HUDEP-2 (cell line): ENCODE measurements around the gene MYO10.
"Not testable (repeated sequence)": the region's sequence is repeated elsewhere in the genome, so short reads cannot be mapped to it uniquely, and the experiment has no call there.

ENCODE experiments used
- DNase-seq, 76 experiments: peaks; one replicate each; lab custom pipeline; 2025; ENCODE audit not compliant: unreplicated experiment in 76 of 76; lab: John Stamatoyannopoulos, UW

MYO10 gene

DNA sequence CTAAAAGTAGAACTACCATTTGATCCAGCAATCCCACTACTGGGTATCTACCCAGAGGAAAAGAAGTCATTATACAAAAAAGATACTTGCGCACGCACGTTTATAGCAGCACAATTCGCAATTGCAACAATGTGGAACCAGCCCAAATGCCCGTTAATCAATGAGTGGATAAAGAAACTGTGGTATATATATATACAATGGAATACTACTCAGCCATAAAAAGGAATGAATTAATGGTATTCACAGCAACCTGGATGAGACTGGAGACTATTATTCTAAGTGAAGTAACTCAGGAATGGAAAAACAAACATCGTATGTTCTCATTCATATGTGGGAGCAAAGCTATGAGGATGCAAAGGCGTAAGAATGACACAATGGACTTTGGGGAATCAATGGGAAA lies 104.8 kb downstream of the MYO10 start:
- not testable (repeated sequence) for DNase-seq

- no peak for DNase-seq
These were observed 108.3 kb downstream of the MYO10 start for GRCh38 chr5:16827755-16828154.

DNA sequence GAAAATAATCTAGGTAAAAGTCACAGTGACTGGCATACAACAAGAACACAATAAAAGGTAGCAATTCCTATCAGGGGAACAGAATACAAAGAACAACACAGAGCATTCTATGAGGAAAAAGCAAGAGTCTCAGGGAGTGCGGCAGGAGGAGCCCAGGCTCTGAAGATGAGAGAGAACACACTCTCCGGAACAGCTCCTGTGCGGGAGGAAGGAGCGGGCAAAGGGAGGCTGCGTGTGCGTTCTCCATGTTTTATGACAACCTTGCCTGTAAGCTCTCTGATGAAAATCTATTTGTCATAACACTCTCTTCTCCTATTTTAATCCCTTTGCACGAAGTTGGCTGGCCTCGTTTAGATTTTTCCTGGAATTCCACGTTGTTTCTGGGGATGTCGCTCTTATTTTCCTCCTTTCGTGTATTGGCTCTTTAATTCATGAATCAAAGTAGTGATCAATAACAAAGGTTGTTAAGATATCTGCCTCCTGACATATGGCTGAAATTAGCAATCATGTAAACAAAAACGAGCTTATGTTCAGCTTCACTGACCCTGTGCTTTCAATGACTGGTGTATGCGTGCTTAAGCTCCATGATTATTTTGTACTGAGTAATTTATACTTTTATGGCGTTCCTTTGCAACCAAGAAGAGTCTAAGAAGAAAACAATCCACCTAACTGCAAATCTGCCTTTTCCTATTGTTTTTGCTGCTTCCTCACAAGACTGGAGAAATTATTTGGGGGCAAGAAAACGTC lies 109.5 kb downstream of the MYO10 start:
- no peak for DNase-seq

DNA sequence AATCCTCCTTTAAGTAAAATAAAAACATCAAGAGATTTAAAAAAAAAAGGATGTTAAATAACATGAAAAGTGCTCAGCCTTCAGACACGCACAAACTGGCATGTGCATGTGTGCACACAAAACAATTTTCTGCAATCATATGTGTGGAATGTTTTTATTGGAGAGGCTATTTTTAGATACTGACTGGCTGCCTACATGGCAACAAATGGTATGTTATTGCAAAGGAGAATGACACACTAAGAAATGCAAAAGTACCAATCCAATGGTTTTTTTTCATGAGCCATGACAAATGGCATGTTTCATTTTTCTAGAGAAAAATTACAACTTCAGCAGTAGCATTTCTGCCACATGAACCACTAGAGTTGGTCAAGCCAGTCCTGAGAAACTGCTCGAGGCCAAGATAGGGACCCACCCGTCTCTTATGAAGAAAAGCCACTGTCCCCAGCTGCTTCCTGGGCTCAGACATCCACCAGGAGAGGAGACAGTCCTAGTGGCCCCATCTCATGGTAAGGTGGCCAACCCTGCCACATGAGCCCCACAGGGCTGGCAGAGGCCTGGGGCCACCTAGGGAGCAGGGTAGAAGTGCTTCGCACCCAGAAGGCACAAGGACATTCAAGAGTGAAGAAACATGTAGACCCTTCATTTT lies 116.4 kb downstream of the MYO10 start:
- DNase-seq: no peak

- no peak for DNase-seq
These were observed 120.7 kb downstream of the MYO10 start for GRCh38 chr5:16815432-16815831.

GRCh38 chr5:16812911-16813310 lies 123.2 kb downstream of the MYO10 start:
- no peak for DNase-seq

DNA sequence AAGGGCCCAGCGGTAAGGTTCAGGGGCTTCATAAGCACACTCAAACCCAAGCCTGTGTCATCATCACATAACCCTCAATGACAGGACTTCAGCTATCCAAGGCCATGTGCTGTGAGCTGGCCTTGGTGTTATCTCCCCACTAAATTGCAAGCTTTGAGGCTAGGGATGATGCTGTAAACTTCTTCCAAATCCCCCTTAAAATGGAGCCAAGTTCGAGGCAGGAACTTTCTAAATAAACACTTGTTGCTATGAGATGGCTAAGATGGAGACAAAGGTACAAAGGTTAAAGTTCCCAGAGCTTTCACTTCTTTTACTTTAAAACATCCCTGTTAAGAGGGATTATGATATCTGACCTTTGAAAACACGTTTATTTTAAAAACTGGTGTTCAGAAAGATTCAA lies 123.6 kb downstream of the MYO10 start:
- no peak for DNase-seq

DNA sequence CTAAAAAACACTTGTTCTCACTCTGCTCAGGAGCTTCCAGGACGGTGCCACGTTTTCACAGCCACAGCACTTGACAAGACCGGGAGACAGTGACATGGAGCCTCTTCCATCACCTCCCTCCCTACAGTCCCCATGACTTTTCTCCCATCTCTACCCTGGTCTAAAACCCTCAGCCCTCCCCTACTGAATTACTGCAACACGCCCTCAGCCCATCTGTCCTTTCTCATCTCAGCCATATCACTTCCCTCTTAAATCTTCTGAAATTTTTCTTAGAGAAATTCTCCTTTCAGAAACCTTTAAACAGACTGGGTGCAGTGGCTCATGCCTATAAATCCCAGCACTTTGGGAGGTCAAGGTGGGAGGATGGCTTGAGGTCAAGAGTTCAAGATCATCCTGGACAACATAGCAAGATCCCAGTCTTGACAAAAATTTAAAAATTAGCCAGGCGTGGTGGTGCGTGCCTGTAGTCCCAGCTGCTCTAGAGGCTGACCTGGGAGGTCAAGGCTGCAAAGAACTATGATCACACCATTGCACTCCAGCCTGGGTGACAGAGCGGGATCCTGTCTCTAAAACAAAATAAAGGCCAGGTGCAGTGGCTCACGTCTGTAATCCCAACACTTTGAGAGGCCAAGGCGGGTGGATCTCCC lies 125.8 kb downstream of the MYO10 start:
- DNase-seq: no peak

GRCh38 chr5:16809395-16810207 lies 126.5 kb downstream of the MYO10 start:
- DNase-seq: no peak

GRCh38 chr5:16809010-16809394 lies 127.1 kb downstream of the MYO10 start:
- no peak for DNase-seq

DNA sequence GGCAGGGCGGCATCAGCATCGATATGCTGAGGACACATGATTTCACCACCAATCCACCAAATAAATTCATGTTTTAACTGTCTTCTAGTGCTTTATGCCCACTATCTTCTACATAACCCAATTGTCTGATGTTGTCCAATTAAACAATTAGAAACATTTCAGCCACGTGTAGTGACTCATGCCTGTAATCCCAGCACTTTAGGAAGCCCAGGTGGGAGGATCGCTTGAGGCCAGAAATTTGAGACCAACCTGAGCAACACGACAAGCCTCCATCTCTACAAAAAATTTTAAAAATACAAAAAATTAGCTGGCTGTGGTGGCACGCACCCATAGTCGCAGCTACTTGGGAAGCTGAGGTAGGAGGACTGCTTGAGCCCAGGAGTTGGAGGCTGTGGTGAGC lies 128.1 kb downstream of the MYO10 start:
- DNase-seq: no peak

GRCh38 chr5:16807547-16807864 lies 128.6 kb downstream of the MYO10 start:
- no peak for DNase-seq

DNA sequence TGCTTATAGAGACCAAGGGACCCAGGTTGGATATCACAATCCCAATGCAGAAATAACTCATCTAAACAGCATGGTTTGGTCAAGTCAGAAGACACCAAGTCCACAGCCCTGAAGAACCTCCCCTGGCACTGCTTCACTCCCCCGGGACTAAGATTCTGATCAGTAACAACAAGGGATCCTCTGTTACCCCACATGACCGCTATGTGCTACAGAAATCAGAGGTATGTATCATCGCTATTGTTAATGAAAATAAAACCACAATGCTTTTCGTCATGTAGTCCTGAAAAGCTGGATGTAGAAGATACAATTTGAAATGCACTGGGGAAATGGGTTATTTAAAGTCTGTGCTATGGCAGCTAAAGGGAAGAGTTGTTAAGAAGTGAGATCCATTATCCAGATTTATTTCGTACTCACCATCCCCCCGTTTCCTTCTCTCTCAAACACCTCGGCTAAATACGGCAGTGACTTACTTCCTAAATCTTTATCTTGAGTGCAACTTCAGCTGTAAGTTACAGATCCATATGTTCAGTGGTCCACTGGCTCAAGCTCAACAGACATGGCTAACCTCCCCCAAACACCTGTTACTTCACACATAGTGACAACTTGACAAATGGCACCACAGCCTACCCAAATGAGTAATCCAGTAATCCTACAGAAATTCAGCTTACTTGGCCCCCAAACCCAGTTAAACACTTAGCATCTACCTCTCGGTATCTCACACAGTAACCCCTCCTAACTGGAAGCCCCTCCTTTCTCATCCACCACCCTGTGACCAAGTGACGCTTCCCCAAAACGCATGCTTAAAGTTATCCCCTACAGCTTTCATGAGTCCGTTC lies 129.2 kb downstream of the MYO10 start:
- DNase-seq: no peak

- no peak for DNase-seq
These were observed 130.6 kb downstream of the MYO10 start for GRCh38 chr5:16805486-16805885.

- DNase-seq: no peak
These were observed 132.3 kb downstream of the MYO10 start for GRCh38 chr5:16803831-16804230.

DNA sequence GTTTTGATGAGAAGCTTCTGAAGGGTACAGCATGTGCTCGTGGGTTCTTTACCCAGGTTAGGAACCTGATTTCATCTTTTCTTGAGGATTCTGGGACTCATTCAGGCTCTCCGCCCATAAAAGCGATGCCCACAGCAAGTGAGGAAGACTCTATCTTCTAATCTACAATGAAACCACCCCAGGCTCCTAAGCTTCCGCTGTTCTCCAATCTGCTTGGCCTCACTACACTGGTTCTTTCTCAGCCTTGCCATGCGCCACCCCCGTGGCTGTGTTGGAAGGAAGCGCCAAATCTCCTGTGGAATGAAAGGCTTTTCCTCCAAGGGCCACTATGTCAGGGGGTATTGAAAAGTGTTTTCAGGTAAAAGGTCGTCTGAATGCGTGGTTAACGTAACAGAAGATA lies 135.6 kb downstream of the MYO10 start:
- no peak for DNase-seq

DNA sequence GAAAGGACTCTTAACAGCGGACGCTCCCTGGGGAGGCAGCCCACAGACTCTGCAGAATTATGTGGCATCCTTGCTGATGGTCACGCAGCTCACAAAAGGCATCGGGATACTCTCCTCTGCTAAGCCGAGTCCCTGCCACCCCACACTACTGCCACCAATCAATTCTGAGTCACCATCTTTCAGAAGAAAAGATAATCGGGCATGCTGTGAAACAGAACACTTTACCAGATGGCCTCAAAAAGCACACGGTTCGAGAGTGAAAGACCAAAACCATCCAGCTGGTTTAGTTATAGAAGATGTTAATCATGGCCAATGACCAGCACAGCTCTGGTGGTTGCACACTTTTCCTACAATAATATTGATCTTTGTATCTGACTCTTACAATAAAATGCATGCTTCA lies 136.3 kb downstream of the MYO10 start:
- no peak for DNase-seq

DNA sequence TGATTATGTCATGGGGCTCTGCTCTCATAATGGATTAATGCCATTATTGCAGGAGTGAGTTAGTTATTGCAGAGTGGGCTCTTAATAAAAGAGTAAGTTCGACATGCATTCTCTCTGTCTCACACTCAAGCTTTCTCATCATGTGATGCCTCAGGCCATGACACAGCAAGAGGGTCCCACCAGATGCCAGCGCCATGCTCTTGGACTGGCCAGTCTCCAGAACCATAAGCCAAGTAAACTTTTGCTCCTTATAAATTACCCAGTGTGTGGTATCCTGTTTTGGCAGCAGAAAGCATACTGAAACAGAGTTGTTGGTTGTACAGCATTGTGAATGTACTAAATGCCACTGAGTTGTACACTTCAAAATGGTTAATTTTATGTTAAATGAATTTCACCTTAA lies 138.1 kb downstream of the MYO10 start:
- no peak for DNase-seq

DNA sequence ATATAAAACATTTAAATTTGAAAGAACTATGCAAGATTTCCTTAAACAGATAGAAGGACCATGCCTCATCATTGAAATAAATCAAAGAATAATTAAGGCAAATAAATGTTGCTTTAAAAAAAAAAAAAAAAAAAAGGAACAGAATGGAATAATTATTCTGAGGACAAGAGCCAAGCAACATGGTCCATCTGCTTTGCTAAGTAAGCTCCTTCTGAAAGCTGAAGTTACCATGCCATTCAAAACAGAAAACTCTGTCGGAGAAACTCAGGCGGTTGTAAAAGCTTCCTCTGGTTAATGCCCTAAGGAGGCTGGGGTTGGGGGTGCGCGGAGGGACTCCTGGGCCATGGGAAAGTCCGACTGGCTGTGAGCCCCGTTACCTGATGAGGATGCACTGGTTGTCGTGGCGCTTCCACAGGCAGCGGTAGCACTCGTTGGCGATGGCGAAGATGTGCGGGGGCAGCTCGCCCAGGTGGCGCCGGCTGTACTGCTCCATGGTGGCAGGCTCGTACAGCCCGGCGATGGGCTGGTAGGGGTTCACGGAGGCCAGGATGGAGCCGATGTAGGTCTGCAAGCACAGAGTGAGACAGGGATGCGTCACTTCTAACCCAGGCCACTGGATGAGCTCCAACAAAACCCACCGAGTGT lies 141.7 kb downstream of the MYO10 start:
- DNase-seq: no peak
